Measurements from ENCODE around the gene DSC3. TPM values are rescaled to one million over a fixed set of nuclear protein-coding genes. Genes with fewer than 3 reads are reported as not detected.

The DSC3 gene
- total RNA-seq, 1 experiment from 2014 or later = 7.6 TPM

DNA sequence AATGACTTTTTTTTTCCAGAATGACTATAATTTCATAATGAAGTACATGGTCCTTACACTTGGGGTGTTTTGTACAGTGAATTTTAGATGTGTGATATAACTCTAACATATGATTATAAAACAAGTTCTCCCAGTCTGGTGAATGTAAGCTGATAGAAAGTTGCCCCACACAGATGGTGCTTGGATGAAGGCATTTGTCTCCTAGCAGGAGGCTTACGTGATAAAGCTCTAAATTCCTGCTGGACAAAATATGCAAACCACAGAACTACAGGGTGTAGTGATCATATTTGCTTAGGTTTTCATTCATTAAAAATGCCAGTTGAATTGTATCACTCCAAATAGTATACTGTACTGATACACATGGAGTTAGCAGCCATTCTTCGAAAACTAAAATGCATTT lies 85.5 kb downstream of the DSC3 start:
- CTCF ChIA-PET = interaction anchor here (1.3 kb wide), 1 partner anchor 12 kb away, joined by 4 read pairs; no protein-coding TSS in a partner anchor
- H4K20me1 ChIP-seq (ENCODE audit: insufficient read depth) = no peaks in the 10 kb centered on the region
- no peaks in the 10 kb centered on the region for H3K79me2 ChIP-seq (ENCODE audit: insufficient read depth, low read length)
- no peak overlapping the region for H3K9ac ChIP-seq (ENCODE audit: low read length)
- H3K4me3 ChIP-seq (replicated peaks in 1 of 2; ENCODE audit: low read depth in 1 of 2, low read length in 2 of 2) = no peak overlapping the region
- DNase-seq (ENCODE audit: low read depth, low spot score) = no peak
- BruUV-seq (replicated peaks) = no TSS peak
- TF ChIP-seq SRF (IDR thresholded peaks at IDR 0.05; ENCODE audit: low read depth) = no peak
- TF ChIP-seq FOSL1 (IDR thresholded peaks at IDR 0.05; ENCODE audit: low read depth) = no peak
- TF ChIP-seq, protein P1, sequence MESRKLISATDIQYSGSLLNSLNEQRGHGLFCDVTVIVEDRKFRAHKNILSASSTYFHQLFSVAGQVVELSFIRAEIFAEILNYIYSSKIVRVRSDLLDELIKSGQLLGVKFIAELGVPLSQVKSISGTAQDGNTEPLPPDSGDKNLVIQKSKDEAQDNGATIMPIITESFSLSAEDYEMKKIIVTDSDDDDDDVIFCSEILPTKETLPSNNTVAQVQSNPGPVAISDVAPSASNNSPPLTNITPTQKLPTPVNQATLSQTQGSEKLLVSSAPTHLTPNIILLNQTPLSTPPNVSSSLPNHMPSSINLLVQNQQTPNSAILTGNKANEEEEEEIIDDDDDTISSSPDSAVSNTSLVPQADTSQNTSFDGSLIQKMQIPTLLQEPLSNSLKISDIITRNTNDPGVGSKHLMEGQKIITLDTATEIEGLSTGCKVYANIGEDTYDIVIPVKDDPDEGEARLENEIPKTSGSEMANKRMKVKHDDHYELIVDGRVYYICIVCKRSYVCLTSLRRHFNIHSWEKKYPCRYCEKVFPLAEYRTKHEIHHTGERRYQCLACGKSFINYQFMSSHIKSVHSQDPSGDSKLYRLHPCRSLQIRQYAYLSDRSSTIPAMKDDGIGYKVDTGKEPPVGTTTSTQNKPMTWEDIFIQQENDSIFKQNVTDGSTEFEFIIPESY (IDR thresholded peaks at IDR 0.05; ENCODE audit: extremely low read depth, insufficient replicate concordance, low read length) = no peak
- no peak for TF ChIP-seq SP1 (IDR thresholded peaks at IDR 0.05; ENCODE audit: low read depth)
- TF ChIP-seq EZH2phosphoT487 (IDR thresholded peaks at IDR 0.05; ENCODE audit: borderline replicate concordance) = no peak
- TF ChIP-seq, protein P2, sequence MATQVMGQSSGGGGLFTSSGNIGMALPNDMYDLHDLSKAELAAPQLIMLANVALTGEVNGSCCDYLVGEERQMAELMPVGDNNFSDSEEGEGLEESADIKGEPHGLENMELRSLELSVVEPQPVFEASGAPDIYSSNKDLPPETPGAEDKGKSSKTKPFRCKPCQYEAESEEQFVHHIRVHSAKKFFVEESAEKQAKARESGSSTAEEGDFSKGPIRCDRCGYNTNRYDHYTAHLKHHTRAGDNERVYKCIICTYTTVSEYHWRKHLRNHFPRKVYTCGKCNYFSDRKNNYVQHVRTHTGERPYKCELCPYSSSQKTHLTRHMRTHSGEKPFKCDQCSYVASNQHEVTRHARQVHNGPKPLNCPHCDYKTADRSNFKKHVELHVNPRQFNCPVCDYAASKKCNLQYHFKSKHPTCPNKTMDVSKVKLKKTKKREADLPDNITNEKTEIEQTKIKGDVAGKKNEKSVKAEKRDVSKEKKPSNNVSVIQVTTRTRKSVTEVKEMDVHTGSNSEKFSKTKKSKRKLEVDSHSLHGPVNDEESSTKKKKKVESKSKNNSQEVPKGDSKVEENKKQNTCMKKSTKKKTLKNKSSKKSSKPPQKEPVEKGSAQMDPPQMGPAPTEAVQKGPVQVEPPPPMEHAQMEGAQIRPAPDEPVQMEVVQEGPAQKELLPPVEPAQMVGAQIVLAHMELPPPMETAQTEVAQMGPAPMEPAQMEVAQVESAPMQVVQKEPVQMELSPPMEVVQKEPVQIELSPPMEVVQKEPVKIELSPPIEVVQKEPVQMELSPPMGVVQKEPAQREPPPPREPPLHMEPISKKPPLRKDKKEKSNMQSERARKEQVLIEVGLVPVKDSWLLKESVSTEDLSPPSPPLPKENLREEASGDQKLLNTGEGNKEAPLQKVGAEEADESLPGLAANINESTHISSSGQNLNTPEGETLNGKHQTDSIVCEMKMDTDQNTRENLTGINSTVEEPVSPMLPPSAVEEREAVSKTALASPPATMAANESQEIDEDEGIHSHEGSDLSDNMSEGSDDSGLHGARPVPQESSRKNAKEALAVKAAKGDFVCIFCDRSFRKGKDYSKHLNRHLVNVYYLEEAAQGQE (IDR thresholded peaks at IDR 0.05; ENCODE audit: low read depth) = no peak
- TF ChIP-seq EZH2 (IDR thresholded peaks at IDR 0.05) = no peak
- TF ChIP-seq, protein P3, sequence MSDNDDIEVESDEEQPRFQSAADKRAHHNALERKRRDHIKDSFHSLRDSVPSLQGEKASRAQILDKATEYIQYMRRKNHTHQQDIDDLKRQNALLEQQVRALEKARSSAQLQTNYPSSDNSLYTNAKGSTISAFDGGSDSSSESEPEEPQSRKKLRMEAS (IDR thresholded peaks at IDR 0.05) = no peak
- TF ChIP-seq, protein P4, sequence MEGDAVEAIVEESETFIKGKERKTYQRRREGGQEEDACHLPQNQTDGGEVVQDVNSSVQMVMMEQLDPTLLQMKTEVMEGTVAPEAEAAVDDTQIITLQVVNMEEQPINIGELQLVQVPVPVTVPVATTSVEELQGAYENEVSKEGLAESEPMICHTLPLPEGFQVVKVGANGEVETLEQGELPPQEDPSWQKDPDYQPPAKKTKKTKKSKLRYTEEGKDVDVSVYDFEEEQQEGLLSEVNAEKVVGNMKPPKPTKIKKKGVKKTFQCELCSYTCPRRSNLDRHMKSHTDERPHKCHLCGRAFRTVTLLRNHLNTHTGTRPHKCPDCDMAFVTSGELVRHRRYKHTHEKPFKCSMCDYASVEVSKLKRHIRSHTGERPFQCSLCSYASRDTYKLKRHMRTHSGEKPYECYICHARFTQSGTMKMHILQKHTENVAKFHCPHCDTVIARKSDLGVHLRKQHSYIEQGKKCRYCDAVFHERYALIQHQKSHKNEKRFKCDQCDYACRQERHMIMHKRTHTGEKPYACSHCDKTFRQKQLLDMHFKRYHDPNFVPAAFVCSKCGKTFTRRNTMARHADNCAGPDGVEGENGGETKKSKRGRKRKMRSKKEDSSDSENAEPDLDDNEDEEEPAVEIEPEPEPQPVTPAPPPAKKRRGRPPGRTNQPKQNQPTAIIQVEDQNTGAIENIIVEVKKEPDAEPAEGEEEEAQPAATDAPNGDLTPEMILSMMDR (IDR thresholded peaks at IDR 0.05 in 2 of 3, conservative IDR thresholded peaks at IDR 0.05 in 1 of 3; ENCODE audit: borderline replicate concordance in 1 of 3, insufficient read depth in 1 of 3, low read depth in 2 of 3, low read length in 2 of 3) = no peak
- TF ChIP-seq CEBPB (IDR thresholded peaks at IDR 0.05; ENCODE audit: low read depth) = no peak
- no peak for TF ChIP-seq YY1 (IDR thresholded peaks at IDR 0.05; ENCODE audit: extremely low read depth, insufficient replicate concordance, low read depth, low read length)
- no peak for TF ChIP-seq POLR2A (IDR thresholded peaks at IDR 0.05; ENCODE audit: borderline replicate concordance, extremely low read depth, insufficient read depth, insufficient read length)
- TF ChIP-seq RAD21 (IDR thresholded peaks at IDR 0.05; ENCODE audit: low read depth) = no peak
- no peak for TF ChIP-seq EGR1 (IDR thresholded peaks at IDR 0.05; ENCODE audit: low read depth)
- TF ChIP-seq ELF1 (IDR thresholded peaks at IDR 0.05; ENCODE audit: borderline replicate concordance, low read depth) = no peak
- no peak for TF ChIP-seq TCF7L2 (IDR thresholded peaks at IDR 0.05; ENCODE audit: borderline replicate concordance, extremely low read depth, insufficient read depth, insufficient read length)
- no peak for TF ChIP-seq SIN3A (IDR thresholded peaks at IDR 0.05; ENCODE audit: low read depth)
- no peak for TF ChIP-seq POLR2AphosphoS5 (IDR thresholded peaks at IDR 0.05; ENCODE audit: low read depth, low read length)
- TF ChIP-seq CBX3 (IDR thresholded peaks at IDR 0.05; ENCODE audit: low read depth) = no peak
- no peak for ATAC-seq
- POLR2A ChIA-PET = no interaction called here
- intact Hi-C loops (cut with micrococcal nuclease) = no loop called here
- RAD21 ChIA-PET (ENCODE audit: low non-redundant PET in 1 of 2, low total read pairs in 2 of 2, uncharacterized antibody in 2 of 2, unreplicated experiment in 2 of 2) = no interaction called here
- H2AFZ ChIP-seq (ENCODE audit: low read depth, low read length, poor library complexity, severe bottlenecking) = no peak overlapping the region
- H3K9me3 ChIP-seq (ENCODE audit: control insufficient read depth in 1 of 2, insufficient read depth in 1 of 2, low read depth in 1 of 2, low read length in 2 of 2) = no peaks in the 10 kb centered on the region
- H3K4me2 ChIP-seq (ENCODE audit: low read length) = no peak overlapping the region
- no peaks in the 10 kb centered on the region for H3K4me1 ChIP-seq (ENCODE audit: control insufficient read depth in 1 of 2, insufficient read depth in 2 of 2, low read length in 2 of 2)
- H3K27ac ChIP-seq (ENCODE audit: low read depth, low read length) = no peak overlapping the region
- no peaks in the 10 kb centered on the region for H3K9me2 ChIP-seq (ENCODE audit: insufficient read depth)
- H3K27me3 ChIP-seq (ENCODE audit: insufficient read depth, low read length) = no peaks in the 10 kb centered on the region
- H3K36me3 ChIP-seq (ENCODE audit: control insufficient read depth in 1 of 2, insufficient read depth in 2 of 2, low read length in 2 of 2) = no peaks in the 10 kb centered on the region
